ENCODE measurements around the gene FGD3.

Gene FGD3

GRCh38 chr9:93037476-93037971 lies 90.2 kb downstream of the FGD3 start:
- no peak for TF ChIP-seq CTCF (IDR thresholded peaks at IDR 0.05; ENCODE audit: poor library complexity, severe bottlenecking)
- no peak overlapping the region for H3K27ac ChIP-seq (ENCODE audit: poor library complexity, severe bottlenecking)
- DNase-seq (ENCODE audit: low spot score) (no peak), ATAC-seq (ENCODE audit: low read depth) (no peak)
- H3K4me3 ChIP-seq (ENCODE audit: severe bottlenecking) = no peak overlapping the region
- H3K4me1 ChIP-seq (ENCODE audit: insufficient read depth, poor library complexity, severe bottlenecking) = no peaks in the 10 kb centered on the region
- H3K9me3 ChIP-seq (ENCODE audit: severe bottlenecking) = no peaks in the 10 kb centered on the region
- H3K27me3 ChIP-seq (ENCODE audit: insufficient read depth, poor library complexity, severe bottlenecking) = no peaks in the 10 kb centered on the region
- H3K36me3 ChIP-seq (ENCODE audit: low read depth) = no peaks in the 10 kb centered on the region

- H3K4me3 ChIP-seq (ENCODE audit: severe bottlenecking) = no peak overlapping the region
- H3K9me3 ChIP-seq (ENCODE audit: severe bottlenecking) = no peaks in the 10 kb centered on the region
Observed at GRCh38 chr9:93038918-93039317, 91.6 kb downstream of the FGD3 start.

GRCh38 chr9:93039456-93039855 lies 92.1 kb downstream of the FGD3 start:
- ATAC-seq (ENCODE audit: low read depth) (no peak), DNase-seq (ENCODE audit: low spot score) (no peak)
- H3K36me3 ChIP-seq (ENCODE audit: low read depth) = no peaks in the 10 kb centered on the region
- no peak for TF ChIP-seq CTCF (IDR thresholded peaks at IDR 0.05; ENCODE audit: poor library complexity, severe bottlenecking)
- H3K27me3 ChIP-seq (ENCODE audit: insufficient read depth, poor library complexity, severe bottlenecking) = no peaks in the 10 kb centered on the region
- H3K4me3 ChIP-seq (ENCODE audit: severe bottlenecking) = no peak overlapping the region
- no peaks in the 10 kb centered on the region for H3K4me1 ChIP-seq (ENCODE audit: insufficient read depth, poor library complexity, severe bottlenecking)
- H3K27ac ChIP-seq (ENCODE audit: poor library complexity, severe bottlenecking) = no peak overlapping the region
- no peaks in the 10 kb centered on the region for H3K9me3 ChIP-seq (ENCODE audit: severe bottlenecking)

More at GRCh38 chr9:93038918-93039317, 91.6 kb downstream of the FGD3 start:
- DNase-seq (ENCODE audit: low spot score) (no peak), ATAC-seq (ENCODE audit: low read depth) (no peak)
- Histone ChIP-seq H3K27me3 (ENCODE audit: insufficient read depth, poor library complexity, severe bottlenecking) (no peaks in the 10 kb centered on the region), H3K27ac (ENCODE audit: poor library complexity, severe bottlenecking) (no peak overlapping the region), H3K4me1 (ENCODE audit: insufficient read depth, poor library complexity, severe bottlenecking) (no peaks in the 10 kb centered on the region), H3K36me3 (ENCODE audit: low read depth) (no peaks in the 10 kb centered on the region)
- no peak for TF ChIP-seq CTCF (IDR thresholded peaks at IDR 0.05; ENCODE audit: poor library complexity, severe bottlenecking)

- Histone ChIP-seq H3K4me1 (ENCODE audit: insufficient read depth, poor library complexity, severe bottlenecking) (no peaks in the 10 kb centered on the region), H3K36me3 (ENCODE audit: low read depth) (no peaks in the 10 kb centered on the region), H3K27me3 (ENCODE audit: insufficient read depth, poor library complexity, severe bottlenecking) (no peaks in the 10 kb centered on the region), H3K4me3 (ENCODE audit: severe bottlenecking) (no peak overlapping the region), H3K9me3 (ENCODE audit: severe bottlenecking) (no peaks in the 10 kb centered on the region), H3K27ac (ENCODE audit: poor library complexity, severe bottlenecking) (no peak overlapping the region)
- no peak for TF ChIP-seq CTCF (IDR thresholded peaks at IDR 0.05; ENCODE audit: poor library complexity, severe bottlenecking)
- ATAC-seq (ENCODE audit: low read depth) (no peak), DNase-seq (ENCODE audit: low spot score) (no peak)
Observed at GRCh38 chr9:93039976-93040375, 92.7 kb downstream of the FGD3 start.

GRCh38 chr9:93040409-93040808 lies 93.1 kb downstream of the FGD3 start:
- ATAC-seq (ENCODE audit: low read depth) = no peak
- no peak for TF ChIP-seq CTCF (IDR thresholded peaks at IDR 0.05; ENCODE audit: poor library complexity, severe bottlenecking)
- no peaks in the 10 kb centered on the region for H3K27me3 ChIP-seq (ENCODE audit: insufficient read depth, poor library complexity, severe bottlenecking)
- H3K36me3 ChIP-seq (ENCODE audit: low read depth) = no peaks in the 10 kb centered on the region
- H3K9me3 ChIP-seq (ENCODE audit: severe bottlenecking) = no peaks in the 10 kb centered on the region
- no peak overlapping the region for H3K4me3 ChIP-seq (ENCODE audit: severe bottlenecking)
- no peak for DNase-seq (ENCODE audit: low spot score)
- H3K27ac ChIP-seq (ENCODE audit: poor library complexity, severe bottlenecking) = no peak overlapping the region
- H3K4me1 ChIP-seq (ENCODE audit: insufficient read depth, poor library complexity, severe bottlenecking) = no peaks in the 10 kb centered on the region

All from RWPE2 (cell line).